NCI-H69 (cell line): Measurements from ENCODE around the gene RAB3GAP1.
"Not testable (repeated sequence)": the region's sequence is repeated elsewhere in the genome, so short reads cannot be mapped to it uniquely, and the experiment has no call there.

Experiments used
- DNase-seq: peaks from one replicate; lab custom pipeline; 2025; lab: John Stamatoyannopoulos, UW

RAB3GAP1 gene

GRCh38 chr2:135055182-135055786, 3.2 kb downstream of the RAB3GAP1 start:
- no peak for DNase-seq

GRCh38 chr2:135056790-135057189, 4.7 kb downstream of the RAB3GAP1 start:
- no peak for DNase-seq

GRCh38 chr2:135059577-135059976, 7.5 kb downstream of the RAB3GAP1 start:
- no peak for DNase-seq

GRCh38 chr2:135063210-135063609, 11.1 kb downstream of the RAB3GAP1 start:
- DNase-seq, result no peak

- no peak for DNase-seq
Measured at GRCh38 chr2:135064149-135064548, 12.1 kb downstream of the RAB3GAP1 start.

- no peak for DNase-seq
Measured at GRCh38 chr2:135066710-135067109, 14.6 kb downstream of the RAB3GAP1 start.

GRCh38 chr2:135072125-135072997, 20.3 kb downstream of the RAB3GAP1 start:
- no peak for DNase-seq

- no peak for DNase-seq
Measured at GRCh38 chr2:135074216-135074615, 22.1 kb downstream of the RAB3GAP1 start.

GRCh38 chr2:135076556-135076955, 24.5 kb downstream of the RAB3GAP1 start:
- no peak for DNase-seq

- DNase-seq, result no peak
Measured at GRCh38 chr2:135078417-135078816, 26.3 kb downstream of the RAB3GAP1 start.

- DNase-seq, result no peak
Measured at GRCh38 chr2:135086222-135086621, 34.1 kb downstream of the RAB3GAP1 start.

- not testable (repeated sequence) for DNase-seq
Measured at GRCh38 chr2:135089597-135089996, 37.5 kb downstream of the RAB3GAP1 start.

GRCh38 chr2:135091681-135092080, 39.6 kb downstream of the RAB3GAP1 start:
- DNase-seq, result no peak

- DNase-seq, result no peak
Measured at GRCh38 chr2:135093193-135093592, 41.1 kb downstream of the RAB3GAP1 start.

- DNase-seq, result peak; percentile 83
Measured at GRCh38 chr2:135093670-135094330, 41.7 kb downstream of the RAB3GAP1 start.

GRCh38 chr2:135094508-135094907, 42.4 kb downstream of the RAB3GAP1 start:
- no peak for DNase-seq

- DNase-seq, result no peak
Measured at GRCh38 chr2:135095591-135095990, 43.5 kb downstream of the RAB3GAP1 start.

GRCh38 chr2:135096665-135097446, 44.8 kb downstream of the RAB3GAP1 start:
- no peak for DNase-seq

- DNase-seq, result no peak
Measured at GRCh38 chr2:135097532-135098231, 45.6 kb downstream of the RAB3GAP1 start.

GRCh38 chr2:135099802-135100483, 47.9 kb downstream of the RAB3GAP1 start:
- DNase-seq, result no peak

- DNase-seq, result no peak
Measured at GRCh38 chr2:135103843-135104242, 51.8 kb downstream of the RAB3GAP1 start.
